HCEC 1CT (cell line): Measurements from ENCODE around the gene MBNL3.

Experiments
- DNase-seq: peaks from one replicate; pipeline ENCODE4 v3.0.0-alpha.2; 2017

MBNL3 gene

DNA sequence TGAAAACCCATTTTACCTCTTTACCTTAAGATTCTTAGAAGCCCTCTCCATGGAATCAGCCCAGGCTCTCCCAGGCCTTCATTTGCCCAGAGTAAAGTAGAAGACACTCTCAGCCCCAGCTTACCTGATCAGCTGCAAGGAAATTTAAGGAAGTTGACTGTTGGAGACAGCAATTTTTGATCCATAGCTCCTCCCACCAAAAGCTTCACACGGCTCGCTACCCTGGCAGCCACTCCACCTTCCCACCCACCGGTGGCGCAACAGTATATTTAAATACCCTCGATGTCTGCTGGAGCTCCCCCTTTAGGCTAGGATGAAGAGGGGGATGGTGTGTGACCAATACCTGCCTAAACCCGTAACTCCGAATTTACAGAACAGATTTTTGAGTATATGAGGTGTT is 75.4 kb downstream of the MBNL3 start:
- no peak for DNase-seq

DNA sequence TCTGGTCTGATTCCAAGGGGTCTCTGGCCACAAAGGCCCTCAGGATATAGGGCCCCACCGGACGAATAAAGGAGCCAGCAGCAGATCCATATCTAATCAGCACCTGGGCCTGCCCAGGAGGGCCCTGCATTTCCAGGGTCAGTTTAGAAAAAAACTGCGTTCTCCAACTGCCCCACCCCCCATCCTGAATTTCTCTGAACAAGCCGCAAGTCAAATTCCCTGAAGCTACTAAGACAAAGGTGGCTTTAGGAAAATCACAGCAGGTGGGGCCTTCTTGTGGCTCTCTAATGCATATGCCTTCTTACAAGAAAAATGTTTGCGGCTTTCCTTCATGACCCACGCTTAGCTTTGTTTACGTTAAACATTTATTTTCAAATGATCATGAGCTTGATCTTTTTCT is 76.6 kb downstream of the MBNL3 start:
- no peak for DNase-seq

DNA sequence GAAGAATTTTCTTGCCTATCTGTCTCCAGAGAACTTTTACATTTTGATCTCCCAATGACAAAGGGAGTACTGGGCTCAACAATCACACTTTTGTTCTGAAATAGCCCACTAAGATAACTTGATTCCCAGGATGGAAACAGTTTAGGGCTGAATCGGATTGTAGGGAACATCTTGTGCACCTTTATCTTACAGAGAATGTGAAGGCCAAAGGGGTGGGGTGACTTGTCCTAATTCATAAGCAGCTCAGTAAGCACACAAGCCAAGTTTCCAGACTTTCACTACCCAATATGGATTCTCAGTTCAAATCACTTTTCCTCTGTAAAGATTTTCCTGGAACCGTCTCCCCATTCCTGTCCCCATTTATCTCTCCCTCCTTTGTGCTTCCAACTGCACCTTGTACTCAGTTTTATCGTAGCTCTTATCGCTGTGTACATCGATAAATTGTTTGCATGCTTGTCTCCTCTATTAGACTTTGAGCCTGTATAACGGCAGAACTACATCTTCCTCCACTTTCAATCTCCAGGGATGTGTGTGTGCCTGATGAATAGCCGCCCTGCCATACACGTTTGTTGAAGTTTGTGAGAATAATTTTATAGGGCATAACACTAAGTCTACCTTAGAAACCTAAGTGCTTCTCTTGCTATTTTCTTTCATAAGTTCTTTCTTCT is 77.4 kb downstream of the MBNL3 start:
- DNase-seq, result no peak

DNA sequence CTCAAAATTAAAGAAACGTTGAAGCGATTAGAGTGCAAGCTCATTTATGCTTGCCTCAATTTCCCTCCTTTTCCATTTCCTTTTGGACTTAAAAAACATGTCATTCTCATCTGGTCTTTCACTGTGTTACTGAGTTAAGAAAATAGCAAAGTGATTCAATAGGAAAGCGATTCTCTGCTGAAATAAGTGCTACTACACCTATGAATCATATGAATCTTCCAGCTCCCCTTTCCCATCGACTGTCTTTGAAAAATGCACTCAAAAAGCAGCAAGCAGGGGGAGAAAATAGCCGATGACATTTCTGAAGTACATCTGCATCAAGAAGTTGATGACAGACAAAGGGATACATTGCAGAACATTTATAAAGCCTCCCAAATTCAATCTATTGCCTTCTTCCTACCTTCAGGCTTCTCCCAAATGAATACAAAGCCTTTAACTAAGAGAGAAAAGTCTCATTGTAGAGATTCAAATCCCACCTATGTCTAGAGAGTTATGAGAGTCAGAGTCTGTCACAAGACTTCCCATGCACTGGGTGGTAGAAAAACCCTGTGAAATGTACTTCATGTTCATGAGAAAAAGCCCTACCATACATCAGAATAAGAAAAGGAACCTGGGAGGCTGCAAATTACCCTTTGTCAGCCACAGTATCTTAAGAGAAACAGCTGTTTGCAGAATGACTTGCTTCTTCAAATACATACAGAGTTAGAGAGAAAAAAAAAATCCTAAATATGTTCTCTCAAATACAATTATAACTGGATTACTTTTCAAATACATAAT is 78.9 kb downstream of the MBNL3 start:
- DNase-seq, result no peak

DNA sequence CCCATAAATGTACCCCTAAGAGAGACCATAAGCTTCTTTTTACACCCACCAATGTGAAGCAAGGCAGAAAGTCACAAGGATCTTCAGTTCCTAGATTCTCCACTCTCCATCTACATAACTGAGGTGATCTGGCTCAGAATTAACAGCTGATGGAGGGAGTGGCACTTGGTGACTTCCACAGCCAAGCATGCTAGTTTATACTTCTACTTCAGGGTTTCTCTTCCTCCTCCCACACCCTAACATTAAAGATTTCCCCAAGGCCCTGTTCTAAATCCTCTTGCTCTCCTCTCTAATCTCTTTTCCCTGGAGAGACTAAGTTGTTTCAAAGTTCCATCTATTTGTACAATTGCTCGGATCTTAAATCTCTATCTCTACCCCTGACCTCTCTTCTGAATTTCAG is 81.1 kb downstream of the MBNL3 start:
- DNase-seq, result no peak

DNA sequence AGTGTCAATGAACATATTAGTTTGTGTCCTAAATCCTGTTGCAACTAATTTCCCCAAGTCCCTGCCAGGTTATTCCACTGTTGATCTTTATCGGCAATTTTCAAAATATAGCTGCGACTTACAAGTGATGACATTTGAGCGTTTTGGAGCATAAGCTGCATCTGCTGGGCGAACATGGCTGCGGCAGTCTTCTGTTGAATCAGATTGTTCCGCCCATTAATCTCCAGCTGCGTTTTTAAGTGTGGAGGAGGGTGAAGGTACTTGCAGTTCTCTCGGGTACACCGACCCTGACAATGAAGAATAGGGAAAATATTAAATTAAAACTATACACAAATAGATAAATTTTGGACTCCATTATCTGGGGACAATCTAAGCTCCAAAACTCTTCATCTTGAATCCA is 82.7 kb downstream of the MBNL3 start:
- no peak for DNase-seq

DNA sequence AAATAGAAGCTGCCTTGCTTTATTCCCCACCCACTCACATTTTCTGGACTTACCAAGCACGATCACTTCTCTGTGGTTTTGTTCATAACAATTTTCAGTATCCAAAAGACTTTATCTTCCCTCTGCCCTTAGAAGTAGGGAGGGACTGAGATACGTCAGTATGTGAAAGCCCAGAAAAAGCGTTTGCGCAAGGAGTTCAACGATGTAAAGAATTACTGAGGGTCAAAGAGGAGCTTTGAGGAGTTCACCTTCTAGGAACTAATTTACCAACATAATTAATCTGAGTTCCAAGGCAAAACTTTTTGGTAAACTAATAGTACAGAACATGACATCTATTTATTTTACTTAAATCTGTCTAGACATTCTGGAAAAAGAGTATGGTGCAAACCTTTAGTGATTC is 84.6 kb downstream of the MBNL3 start:
- DNase-seq, result no peak

DNA sequence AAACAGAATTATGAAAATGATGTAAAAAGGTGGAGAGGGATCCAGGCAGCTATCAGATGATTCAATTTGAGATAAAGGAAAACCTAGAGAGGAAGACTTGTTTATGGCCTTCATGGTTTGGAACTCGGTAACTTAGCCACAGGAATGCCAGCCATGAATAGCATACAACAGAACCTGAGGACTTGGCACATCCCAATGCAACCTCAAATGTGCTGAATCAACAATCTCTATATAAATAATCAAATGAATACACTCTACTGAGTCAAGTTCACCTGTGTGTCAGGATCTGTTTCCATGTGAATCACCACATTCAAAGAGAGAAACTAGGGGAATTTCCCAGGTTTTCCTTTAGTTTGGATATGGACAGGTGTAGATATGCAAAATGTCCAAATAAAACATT is 86.9 kb downstream of the MBNL3 start:
- no peak for DNase-seq

DNA sequence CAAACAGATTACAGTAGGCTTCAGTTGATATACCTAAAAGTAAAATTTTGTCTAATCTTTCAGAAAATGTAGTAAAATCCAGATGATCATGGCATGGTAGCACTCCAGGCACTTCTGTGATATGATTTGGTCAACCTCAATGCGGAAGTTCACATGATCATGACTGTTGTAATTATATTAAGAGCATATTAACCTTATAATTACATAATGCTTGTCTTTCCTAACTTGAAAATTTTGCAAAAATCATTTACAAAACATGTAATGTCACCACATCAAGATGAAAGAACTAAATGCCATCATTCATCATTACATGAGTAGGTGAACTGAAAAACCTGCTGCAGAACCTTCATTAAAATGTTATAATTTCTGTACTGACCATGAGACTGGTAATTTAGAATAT is 88.1 kb downstream of the MBNL3 start:
- DNase-seq, result no peak

DNA sequence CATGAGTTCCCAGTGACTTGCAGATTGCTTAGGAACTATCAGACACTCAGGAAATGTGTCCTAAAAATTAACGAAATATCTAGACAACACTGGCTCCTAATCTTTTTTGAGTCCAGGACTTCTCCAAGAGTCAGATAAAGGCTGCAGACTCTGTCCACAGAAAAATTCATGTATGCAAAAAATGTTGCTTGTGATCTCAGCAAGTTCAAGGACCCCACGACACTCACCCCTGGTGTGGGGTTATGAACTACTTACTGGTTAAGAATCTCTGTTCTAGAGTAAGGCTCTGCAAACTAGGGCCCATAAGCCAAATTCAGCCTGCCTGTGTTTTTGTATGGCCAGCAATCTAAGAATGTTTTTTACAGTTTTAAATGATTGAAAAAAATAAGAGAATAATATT is 93.2 kb downstream of the MBNL3 start:
- DNase-seq, result no peak

DNA sequence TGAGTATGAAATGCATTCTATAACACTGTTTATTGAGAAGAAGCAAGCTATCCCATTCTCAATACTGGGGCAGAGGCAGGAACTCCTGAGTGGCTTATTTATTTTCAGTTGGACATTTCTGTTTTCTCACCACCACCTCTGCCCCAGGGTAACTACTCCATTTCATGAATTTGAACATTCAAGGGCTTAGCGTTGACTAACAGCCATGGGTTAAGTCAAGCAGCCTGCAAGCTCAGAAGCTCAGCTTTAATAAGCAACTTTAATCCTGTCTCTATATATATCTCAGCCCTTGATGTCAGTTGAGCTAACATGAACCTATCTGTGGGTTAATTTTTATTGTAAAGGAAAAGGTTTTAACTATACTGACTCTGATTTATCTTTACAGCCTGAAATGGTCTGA is 93.8 kb downstream of the MBNL3 start:
- no peak for DNase-seq

DNA sequence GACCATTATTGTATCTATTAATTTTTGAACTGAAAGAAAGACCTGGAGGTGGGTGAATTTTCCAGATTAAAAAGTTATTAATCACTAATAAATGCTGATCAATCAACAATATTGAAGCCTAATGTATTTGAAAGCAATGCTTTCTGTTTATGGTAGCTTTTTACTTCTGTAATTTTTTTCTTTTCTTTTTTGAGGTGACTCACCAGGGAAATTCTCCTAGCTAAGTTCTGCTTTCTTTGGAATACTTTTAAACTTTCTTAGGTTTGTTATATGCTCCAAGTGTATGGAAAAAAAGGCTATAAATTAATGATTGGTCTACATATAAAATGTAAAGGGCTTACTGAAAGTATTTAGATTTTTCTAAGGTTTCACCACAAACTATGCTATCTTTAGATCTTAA is 94.2 kb downstream of the MBNL3 start:
- DNase-seq, result no peak

DNA sequence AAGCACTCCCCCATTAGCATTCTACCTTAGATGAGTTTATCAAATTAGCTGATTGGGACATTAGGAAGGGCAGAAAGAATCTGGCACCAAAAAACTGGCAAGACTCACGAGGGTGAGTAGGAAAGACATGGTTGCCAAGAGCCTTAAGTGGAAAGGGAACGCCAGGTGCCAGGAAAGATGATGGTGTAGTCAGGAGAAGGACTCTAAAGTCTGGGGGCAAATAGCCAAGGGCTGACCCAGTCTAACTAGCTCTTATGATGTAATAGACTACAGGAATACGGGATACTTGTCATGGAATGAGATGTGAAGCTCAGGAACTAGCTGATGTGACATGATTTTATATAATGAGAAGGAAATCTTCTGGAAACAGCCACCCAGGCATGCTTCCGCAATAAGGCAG is 94.8 kb downstream of the MBNL3 start:
- DNase-seq, result no peak

DNA sequence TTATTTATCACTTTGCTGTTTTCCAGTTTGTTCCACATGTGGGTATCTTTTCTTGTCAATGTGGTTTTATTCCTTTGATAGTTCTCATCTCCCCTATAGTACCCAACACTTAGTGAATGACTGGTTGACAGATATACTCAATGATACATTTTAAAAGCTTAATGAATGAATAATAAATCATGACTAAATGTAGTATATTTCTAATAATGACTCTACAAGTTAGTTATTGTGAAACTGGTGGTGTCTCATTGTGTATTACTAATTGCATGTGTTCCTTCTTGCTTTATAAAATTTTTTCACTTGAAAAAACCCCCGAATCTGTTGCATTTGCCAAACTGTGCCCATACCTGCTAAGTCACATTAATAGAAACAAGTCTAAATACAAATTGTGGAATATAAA is 95.4 kb downstream of the MBNL3 start:
- no peak for DNase-seq

DNA sequence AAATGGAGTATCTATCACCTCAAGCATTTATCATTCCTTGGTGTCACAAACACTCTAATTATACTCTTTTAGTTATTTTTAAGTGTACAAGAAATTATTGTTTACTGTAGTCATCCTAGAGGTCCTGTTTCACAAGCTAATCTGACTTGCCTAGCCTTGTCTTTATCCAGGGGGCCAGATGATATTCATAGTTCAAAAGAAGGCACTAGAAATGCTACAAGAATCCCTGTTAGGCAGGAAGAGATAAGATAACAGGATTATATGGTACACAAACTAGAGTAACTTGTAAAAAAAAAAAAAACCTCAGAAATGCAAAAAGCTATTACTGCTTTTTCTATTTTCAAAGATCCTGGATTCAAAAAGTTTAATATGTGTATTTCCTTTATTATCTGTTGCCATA is 95.8 kb downstream of the MBNL3 start:
- no peak for DNase-seq

DNA sequence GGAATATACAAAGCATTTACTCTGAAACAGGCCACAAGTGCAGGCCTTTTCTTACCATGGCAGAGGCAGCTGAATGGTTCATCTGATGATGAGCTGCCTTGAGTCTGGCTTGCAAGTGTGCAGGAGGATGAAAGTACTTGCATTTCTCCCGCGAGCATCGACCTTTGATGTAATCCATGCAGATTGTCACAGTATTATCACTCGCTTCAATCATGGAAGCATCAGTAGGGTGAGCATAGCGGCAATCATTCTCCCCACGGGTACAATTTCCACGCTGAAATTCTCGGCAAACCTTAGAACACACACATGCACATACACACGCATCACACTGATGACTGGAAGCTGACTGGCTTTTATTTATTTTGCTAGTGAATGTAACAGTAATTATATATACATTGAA is 98.0 kb downstream of the MBNL3 start:
- DNase-seq, result no peak

DNA sequence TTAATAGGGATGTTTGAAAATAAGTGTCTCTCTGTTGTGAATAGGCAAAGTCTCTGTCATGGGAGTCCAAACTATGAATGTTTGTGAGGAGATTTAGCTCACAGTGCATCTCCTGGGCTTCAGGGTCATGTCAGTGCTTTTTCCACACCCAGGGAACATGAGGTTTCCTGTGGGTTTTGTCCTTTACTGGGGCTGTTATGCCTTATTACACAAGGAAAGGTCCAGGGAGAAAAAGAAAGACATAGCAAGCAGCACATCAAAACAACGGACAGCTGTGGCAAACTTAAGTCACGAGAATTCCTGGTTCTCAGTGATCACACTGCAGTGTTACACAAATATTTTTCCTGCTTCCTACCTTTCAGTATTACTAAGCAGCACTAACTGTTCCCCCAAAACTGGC is 99.4 kb downstream of the MBNL3 start:
- no peak for DNase-seq

DNA sequence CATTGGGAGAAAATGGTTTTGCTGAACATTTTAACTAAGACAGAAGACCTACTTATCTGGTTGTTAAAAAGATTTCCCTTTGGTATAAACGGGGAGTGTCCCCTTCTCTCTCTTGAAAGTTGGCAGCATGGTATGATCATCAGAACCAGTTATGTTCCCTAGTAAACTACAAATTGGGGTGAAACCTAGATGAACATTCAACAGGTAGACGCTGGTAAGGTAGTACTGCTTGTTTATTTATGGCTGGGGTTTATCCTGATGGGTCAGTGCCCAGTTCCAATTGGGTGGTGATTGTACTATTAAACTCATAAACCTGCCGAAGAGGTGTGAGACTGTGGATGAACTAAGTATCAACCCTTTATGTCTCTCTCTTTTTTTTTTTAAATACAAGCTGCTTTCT is 100.5 kb downstream of the MBNL3 start:
- no peak for DNase-seq

DNA sequence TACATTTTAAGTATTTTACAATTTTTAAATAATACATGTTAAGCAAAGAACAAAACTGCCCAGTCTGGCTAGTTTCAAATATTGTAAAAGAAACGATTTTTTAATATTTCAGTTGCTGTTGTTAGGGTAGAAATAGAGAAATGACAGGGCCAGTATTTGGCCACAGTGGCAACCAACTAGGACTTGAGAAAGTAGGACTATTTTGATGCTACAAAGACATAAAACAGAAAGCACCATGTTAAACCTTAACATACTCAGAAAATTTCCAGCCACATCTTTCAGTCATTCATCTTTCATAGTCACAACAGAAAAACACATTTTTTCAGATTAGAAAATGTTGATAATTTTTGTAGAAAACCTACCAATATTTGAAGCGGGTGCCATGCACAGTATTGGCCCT is 104.5 kb downstream of the MBNL3 start:
- no peak for DNase-seq

DNA sequence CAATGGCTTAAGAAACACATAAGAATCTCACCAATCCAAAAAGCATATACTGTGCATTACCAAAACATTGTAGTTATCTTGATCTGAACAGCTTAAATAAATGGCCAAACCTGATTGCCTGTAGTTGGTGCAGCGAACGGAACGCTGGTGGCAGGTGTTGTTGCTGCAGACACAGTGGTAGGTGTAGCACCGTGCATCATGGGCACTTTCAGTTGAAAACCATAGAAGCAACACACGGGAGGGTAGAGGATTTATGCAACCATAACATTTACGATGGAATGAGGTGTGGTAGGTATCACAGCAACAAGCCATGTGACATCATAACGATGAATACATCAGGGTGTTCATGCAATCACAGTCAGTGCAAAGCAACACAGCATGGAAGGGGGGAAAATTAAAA is 106.8 kb downstream of the MBNL3 start:
- DNase-seq, result no peak

DNA sequence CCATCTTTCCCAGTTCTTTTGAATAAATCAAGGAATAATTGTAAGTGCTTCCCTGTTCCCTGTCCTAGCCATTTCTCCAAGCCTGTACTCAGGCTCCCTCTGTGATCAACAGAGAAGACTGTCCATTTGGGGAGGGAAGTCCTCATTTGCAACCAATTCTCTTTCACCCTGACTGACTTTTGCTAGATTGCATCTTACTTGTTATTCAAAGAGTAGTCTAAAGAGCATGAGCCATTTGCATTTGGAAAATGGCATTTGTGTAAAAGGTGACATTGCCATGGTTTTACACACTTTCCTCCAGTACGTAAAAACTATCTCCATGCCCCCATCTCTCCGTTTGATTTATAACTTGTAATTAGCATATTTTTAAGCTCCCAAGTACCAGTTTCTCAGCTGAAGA is 110.6 kb downstream of the MBNL3 start:
- no peak for DNase-seq

DNA sequence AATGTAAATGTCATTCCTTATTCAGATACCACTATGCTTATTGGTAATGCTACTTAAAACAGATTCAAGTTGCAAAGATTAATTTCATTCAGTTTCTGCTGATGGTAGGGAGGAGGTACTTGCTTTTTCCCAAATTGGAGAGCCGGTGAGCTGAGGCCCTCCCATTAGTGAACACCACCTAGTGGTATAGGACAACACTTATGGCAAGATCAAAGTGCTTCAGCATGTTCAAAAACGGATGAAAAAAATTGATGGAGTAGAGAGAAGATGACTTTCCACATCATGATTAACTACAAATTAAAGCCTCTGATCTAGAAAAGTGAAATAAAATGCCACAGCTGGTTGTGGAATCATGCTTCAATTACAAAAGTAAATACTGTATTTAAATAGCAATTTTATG is 112.9 kb downstream of the MBNL3 start:
- DNase-seq, result peak; percentile 3

DNA sequence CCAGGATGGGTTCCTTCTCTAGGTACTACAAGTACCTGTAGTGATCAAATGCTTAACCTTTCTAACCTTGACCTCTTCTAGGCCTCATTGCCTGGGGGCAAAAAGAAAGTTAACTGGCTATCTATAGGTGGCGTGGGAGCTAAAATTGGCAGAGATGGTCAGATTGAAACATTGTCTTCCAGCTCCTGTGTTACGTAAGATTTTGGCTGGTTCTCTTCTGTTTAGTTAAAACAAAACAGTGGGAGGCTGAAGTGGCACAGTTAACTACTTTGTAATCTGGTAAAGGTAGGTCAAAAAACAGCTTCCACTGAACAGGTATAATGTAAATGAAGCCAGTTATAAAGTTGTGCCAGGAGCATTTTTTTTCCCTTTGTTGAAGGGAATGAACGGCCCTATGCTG is 115.2 kb downstream of the MBNL3 start:
- DNase-seq, result no peak

DNA sequence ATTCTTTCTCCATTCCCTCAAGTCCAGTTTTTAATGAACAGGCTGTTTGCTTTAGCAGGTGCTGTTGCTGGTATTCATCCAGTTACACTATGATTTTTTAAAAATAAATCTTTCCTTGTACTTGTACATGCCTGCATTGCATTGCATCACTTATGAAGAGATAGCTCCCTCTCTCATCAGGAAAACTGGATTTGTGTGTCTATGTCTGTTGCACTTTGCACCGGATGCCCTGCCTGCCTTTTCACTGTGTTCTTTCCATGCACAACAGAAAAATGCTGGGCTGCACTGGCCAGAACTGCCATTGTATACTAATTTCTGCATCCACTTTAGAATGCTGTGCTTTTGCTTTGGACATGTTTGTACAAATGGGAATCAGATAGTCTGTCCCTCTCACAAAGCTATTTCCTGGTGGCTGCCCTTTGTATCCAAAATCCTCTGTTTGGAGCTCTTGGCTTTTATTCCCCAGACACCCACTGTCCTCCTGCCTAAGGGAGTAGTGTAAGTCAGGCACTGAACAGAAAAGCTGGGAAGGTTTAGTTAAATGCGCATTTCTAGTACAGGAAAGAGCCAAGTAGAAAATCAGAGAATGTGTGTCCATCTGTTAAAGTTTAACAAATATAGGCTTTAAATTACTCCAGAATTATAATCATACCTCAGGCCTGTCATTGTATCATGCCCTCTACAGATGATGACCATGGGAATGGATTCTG is 119.1 kb downstream of the MBNL3 start:
- DNase-seq, result no peak
